TTC549 (cell line): ENCODE data around the gene HOMER2.
"Not testable (repeated sequence)": the region's sequence is repeated elsewhere in the genome, so short reads cannot be mapped to it uniquely, and the experiment has no call there.

Source experiments
- FAIRE-seq: peaks from 2 replicates; lab custom pipeline; 2012; peaks lifted over from hg19 to GRCh38; lab: Jason Lieb, UNC

HOMER2 gene

DNA sequence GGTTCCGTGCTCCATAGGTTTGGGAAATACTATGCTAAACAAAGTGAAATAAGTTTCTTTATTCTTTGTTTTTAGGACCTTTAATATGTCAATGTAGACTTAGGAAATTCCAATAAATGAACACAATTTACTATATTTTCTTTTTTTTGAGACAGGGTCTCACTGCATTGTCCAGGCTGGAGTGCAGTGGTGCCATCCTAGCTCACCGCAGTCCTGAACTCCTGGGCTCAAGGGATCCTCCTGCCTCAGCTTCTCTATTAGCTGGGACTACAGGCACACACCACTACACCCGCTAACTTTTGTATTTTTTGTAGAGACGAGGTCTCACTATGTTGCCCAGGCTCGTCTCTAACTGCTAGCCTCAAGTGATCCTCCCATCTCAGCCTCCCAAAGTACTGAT, 12.4 kb upstream of the HOMER2 start:
- no peak for FAIRE-seq

DNA sequence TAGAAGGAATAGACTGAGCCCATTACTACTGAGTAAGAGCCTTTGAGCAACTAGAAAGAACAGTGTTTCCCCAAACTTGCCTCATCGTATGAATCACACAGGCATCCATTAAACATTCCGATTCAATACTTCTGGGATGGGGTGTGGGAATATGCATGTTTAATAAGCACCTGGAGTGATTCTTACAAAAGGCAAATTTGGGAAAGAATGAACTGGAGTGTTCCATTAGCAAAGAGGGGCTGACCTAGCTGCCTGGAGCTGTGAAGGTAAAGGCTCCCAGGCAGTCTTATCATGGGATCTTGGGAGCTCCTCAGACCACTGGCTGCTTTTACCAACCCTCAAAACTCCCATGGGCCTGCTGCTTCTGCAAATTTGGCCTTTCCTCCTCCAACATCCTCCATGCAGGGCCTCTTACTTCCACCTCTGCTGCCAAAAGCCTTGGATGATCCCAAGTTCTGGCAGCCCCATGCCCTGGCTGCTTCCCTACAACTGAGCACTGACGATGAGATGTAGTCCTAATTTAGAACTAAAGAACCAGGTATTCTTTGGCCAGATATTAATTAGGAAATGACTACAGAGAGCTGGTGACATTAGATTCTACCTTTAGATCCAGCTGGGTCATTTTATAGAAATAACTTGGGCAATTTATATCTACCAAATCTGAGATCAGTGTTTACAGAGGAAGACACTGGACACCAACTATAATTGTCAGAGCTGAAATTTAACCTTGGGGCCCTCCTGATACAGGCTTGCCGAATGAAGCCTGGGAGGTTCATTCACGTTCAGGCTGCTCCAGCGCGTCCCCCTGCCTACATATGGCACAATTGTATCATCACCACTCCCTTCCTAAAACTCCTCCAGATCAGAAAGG, 11.2 kb upstream of the HOMER2 start:
- FAIRE-seq, result no peak

GRCh38 chr15:82960766-82961165, 8.2 kb upstream of the HOMER2 start:
- no peak for FAIRE-seq

- no peak for FAIRE-seq
Measured at GRCh38 chr15:82959423-82959822, 6.9 kb upstream of the HOMER2 start.

GRCh38 chr15:82958638-82959037, 6.1 kb upstream of the HOMER2 start:
- FAIRE-seq, result no peak

- FAIRE-seq, result no peak
Measured at GRCh38 chr15:82951472-82952157, 905 bp downstream of the HOMER2 start.

DNA sequence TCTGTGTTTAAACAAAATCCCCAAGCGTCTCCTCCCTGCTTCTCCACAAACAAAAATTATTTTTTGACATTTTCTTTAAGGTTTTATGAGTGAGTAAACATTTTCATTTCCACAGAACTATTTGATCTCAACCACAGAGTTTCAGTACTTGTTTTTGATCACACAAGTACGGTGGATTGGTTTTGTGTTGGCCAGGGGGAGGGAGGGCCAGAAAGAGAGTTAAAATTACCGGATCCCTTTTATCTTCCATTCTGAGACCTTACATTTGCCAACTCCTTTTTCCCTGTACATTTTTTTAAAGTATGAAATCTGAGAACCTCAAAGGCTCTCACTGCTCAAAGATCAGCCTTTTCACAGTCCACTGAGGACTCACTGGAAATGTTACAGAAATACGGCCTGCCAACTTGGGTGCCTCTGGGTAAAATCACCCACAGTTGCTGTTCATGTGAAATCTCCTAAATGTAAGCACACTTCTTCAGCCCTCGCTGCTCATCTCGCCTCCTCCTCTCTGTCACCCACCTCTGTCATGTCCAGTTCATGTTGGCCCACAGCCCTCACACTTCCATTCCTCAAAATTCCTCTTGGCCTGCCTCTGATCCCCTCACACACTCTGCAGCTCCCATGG, 1.7 kb downstream of the HOMER2 start:
- FAIRE-seq, result no peak

GRCh38 chr15:82950295-82950694, 2.2 kb downstream of the HOMER2 start:
- no peak for FAIRE-seq

GRCh38 chr15:82946155-82946701, 6.3 kb downstream of the HOMER2 start:
- FAIRE-seq, result no peak

- no peak for FAIRE-seq
Measured at GRCh38 chr15:82945326-82945725, 7.2 kb downstream of the HOMER2 start.

DNA sequence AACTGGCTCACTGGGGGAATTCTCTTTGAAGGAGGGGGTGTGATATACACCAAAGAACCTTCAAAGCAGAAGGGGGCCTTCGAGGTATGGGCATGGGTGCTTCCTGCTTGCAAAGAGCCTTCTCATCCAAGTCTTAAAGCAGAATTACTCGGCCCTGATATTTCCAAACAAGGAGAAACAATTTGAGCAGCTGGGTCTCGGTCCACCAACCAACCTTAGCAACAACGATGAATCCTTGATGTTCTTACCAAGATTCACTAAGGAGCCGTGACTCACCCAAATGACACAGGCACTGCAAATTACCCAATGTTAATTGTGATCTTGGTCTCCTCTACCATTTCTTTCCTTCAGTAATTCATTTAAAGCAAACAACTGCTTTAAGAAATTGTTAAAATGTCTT, 7.7 kb downstream of the HOMER2 start:
- no peak for FAIRE-seq

DNA sequence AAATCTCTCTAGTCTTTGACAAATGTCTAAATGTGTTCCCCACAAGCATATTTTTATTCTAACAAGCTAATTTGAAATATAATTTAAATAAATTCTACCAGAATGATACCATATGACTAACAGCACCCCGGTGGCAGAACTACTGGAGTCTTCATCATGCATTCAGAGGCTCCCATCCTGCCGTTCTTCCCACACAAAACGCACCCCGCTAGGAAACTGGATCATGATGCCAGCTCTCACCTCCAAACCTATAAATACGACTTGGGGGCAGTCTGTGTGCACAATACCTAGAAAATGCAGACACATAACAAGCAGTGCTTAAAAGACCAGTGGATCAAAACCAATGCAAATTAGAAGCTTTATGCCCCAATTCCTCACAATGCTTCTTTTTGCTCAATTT, 8.5 kb downstream of the HOMER2 start:
- no peak for FAIRE-seq

DNA sequence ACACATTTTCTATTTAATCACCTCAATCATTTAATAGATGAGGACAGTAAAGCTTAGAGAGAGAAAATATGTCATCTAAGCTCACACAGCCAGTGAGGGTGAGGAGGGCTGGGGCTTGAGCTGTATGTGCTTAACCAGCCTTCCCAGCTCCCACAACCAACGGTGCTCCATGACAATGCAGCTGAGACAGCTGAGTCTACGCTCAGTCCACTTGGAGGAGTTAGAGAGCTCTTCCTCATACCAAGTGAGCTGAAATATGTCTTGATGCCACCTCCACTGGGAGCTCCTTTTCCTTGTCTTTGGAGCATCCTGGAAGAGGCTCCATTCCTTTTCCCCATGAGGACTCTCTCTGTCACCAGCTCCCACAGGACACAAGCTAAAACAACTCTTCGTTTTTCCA, 9.3 kb downstream of the HOMER2 start:
- FAIRE-seq, result no peak

DNA sequence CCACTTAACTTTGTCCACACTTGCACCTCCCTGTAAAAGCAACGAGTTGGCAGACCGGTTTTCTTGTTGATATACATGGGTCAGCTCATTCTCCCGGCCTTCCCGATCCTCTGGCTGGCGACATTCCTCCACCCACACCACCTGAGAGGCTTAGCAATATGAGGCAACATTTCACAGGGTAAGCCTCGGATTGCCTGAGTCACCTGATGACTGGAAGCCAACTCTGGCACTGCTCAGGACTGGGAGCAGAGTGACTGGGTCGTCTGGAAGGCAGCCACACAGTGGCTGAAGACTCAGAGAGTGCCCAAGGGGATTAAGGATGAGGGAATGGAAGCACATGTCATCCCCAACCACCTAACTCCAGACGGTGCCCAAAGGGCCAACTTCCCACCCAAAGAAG, 9.8 kb downstream of the HOMER2 start:
- FAIRE-seq, result no peak

GRCh38 chr15:82939678-82940077, 12.8 kb downstream of the HOMER2 start:
- FAIRE-seq, result not testable (repeated sequence)

GRCh38 chr15:82937712-82938058, 14.8 kb downstream of the HOMER2 start:
- FAIRE-seq, result no peak

- FAIRE-seq, result no peak
Measured at GRCh38 chr15:82936966-82937711, 15.4 kb downstream of the HOMER2 start.

DNA sequence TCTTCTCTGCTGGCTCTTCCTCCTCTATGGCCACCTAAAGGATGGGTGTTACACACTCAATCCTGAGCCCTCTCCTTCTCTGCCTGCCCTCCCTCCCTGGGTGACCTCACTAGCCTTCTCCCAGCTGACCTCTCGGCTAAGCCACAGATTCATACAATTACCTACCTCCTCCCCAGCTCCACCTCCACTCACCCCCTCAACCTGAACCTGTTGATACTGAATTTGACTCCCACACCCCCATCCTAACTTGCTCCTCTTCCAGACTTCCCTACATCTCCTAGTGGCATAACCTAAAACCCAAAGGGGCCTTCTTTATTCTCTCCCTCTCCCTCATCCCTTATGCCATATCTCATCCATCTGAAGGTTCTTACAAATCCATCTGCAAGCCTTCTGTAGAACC, 17.1 kb downstream of the HOMER2 start:
- no peak for FAIRE-seq

DNA sequence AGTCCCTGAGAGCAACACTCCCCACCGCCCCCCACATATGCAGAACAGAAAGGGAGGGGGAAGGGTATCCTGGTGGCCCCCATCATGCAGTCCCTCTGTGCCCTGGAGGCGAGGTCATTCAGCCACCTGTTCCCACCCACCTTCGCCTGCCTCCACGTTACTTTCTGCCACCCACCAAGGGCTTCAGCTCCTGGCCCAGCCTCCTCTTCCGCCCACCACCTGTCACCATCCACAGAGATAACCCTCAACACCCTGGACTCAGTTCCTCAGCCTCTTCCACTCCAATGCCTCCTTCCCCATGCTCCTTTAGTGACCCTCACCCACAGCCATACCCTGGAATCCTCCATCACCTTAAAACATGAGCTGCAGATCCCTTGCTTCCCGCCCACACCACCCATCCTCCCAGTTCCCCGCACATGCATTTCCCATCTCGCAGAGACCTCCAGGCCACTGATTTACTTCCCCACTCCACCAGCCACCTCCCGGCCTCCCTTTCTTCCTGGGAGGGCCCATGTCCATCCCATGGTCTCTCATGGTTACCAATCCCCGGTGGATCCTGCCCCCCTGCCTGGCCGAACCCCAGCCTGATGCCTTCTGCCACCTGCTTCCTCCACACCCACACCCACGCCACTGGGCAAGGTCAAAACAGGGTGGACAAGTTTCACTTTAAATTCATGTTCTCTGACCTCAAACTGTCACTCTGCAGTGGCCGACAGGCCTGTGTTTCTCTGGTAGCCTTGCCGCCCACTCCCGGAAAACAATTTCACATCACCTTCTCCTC, 18.2 kb downstream of the HOMER2 start:
- FAIRE-seq, result no peak

- no peak for FAIRE-seq
Measured at GRCh38 chr15:82933576-82933975, 18.9 kb downstream of the HOMER2 start.

GRCh38 chr15:82931221-82931620, 21.3 kb downstream of the HOMER2 start:
- no peak for FAIRE-seq

DNA sequence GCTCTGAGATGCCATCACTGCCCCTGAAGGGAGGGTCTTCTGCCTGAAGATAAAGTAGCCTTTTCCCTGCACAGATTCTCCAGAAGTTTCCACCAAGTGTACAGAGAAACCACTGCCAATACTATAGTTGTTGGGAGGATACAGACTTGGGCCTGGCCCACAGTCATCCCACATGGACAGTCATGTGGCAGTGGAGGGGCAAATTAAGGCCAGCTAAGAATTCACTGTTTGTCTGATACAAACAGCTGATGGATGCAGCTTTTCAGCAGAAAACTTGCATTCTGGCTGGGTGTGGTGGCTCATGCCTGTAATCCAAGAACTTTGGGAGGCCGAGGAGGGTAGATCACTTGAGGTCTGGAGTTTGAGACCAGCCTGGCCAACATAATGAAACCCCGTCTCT, 22.1 kb downstream of the HOMER2 start:
- FAIRE-seq, result no peak
